GM21723 (cell line): ENCODE measurements around the gene DGCR6L.
"Not testable (repeated sequence)": the region's sequence is repeated elsewhere in the genome, so short reads cannot be mapped to it uniquely, and the experiment has no call there.

ENCODE experiments used
- ATAC-seq: cut with Tn5 transposase; IDR thresholded peaks from one replicate; pipeline ENCODE4 v1.9.1; 2021; ENCODE audit warnings: mild to moderate bottlenecking, moderate library complexity; ENCODE audit not compliant: unreplicated experiment

Gene DGCR6L

DNA sequence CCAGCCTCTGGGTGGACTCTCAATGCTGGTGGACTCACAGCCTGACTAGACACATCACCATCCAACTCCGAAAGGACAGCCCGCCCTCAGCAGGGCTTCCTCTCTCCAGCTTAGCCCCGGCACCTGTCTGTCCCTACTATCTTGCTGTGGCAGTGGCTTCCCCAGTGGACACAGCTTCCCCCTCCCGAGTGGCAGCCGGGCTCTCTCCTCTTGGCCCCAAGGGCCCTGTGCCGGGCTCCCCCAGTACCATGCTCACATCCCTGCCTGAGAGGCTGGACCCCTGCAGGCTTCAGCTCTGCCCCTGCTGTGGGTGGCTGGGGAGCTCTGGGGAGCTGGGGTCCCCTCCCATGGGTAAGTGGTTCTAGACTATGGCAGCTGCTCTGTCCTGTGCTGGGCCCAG, 9.1 kb downstream of the DGCR6L start:
- not testable (repeated sequence) for ATAC-seq

DNA sequence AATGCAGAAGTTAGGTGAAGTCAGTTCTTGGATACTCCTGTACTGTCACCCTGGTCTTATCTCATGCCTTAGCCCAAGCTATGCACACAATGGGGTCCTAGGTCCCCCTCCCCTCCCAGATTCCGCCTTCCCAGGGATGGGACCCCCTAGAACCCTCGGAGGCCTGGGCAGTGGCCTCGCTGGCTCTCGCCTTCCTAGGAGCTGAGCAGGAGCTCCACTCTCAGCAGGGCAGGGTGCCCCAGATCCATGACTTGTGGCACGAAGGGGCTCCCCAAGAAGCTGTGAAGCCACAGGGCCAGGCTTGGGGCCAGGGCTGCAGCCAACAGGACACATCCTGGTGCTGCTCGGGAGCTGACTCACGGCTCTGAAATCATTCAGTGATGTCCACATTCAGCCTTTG, 9.7 kb downstream of the DGCR6L start:
- not testable (repeated sequence) for ATAC-seq

DNA sequence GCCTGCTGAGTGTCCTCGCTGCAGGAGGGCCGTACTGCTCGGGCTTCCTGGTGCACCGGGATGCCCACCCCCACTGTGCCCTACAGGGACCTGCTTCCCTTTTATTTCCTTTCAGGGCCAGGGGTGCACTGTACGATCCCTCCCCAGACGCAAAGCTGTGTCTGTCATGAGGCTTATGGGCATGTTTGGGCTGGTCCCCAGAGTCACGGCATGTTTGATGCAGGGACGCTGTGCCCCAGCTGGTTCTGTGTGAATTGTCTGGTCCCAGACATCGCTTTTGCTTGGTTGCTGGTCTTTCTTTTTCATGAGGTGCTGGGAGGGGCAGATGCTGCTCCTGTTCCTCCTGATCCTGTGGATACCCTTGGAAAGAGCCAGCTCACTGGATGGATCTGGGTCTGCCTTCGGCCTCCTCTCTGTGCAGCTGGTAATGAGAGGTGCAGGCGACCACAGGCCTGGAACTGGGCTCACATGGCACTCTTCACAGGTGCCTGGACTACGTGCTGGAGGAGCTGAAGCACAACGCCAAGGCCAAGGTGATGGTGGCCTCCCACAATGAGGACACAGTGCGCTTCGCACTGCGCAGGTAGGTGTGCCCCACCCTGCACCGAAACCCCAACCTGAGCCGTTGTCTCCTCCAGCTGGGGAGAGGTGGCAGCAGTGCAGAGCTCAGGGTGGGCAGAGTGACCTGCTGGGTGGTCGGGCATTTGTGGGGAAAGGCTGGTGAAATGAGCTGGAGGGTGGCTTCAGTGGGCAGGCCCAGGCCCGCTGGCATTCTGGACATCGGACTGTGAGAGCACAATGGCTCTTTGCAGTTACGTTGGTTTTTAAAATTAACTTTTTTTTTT, 10.8 kb downstream of the DGCR6L start:
- not testable (repeated sequence) for ATAC-seq

DNA sequence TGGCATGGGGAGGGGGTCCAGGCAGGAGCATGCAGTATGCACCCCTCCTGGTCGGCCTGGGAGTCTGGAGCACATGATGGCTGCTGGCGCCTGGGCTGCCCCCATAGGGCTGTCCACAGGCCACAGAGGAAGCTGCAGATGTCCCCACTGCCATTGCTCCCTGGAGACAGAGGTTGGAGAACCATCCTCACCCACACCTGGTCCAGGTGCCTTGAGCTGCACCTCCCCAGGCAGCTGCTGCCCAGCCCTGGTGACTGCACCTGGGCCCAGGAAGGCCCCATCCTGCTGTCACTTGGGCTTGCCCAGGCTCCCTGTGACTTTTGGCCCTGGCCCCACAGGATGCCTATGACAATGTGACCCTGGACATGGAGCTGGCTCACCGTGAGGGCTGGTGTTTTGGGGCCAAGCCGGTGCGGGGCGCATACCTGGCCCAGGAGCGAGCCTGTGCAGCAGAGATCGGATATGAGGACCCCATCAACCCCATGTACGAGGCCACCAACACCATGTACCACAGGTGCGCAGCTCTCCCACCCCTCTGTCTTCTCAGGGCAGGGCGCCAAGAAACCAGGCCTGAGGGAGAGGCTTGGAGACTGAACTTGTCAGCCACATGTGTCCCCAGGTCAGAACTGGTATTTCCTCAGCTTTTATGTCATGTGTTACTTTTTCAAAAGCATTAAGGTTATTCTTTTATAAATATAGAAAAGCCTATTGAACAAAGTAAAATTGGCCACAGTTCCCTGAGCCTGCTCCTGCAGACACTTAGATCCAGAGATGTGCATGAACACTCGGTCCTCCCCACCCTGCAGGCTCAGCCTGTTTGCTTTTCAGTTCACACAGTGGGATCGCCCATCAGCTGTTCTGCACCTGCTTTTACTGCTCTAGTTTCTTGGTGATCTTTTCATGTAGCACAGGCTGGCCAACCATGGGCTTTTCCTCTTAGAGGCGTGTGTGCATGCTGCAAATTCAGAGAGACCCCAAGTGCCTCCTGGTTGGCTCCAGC, 12.1 kb downstream of the DGCR6L start:
- not testable (repeated sequence) for ATAC-seq

DNA sequence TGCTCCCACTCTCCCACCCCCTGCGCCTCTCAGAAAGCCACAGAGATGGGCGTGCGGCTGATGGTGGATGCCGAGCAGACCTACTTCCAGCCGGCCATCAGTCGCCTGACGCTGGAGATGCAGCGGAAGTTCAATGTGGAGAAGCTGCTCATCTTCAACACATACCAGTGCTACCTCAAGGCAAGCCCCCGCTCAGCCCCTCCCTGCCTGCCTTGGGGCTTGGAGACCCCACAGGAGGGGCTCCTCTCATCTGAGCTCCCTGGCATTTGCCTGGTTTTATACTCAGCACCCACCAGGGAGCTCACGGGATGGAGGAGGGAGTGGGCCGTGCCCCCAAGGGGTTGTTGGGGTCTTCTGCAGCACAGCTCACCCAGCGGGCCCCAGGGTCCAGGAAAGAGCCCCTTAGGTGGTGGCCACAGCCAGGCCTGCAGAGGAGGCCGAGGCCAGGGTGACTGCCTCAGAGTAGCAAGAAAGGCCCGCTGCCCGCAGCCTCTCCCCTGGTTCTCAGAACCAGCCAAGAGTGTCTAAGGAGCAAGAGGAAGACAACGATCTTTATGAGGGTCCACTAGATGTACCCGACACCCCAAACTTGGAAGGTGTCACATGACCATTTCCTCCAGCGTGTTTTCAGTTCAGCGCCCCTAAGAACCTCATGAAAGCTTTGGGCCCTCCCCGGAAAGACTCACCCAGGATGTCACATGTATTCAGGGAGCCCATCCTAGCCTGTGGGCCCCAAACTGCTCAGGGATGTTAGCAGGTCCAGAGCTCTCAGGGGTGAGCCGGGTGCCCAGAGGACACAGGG, 13.0 kb downstream of the DGCR6L start:
- not testable (repeated sequence) for ATAC-seq

DNA sequence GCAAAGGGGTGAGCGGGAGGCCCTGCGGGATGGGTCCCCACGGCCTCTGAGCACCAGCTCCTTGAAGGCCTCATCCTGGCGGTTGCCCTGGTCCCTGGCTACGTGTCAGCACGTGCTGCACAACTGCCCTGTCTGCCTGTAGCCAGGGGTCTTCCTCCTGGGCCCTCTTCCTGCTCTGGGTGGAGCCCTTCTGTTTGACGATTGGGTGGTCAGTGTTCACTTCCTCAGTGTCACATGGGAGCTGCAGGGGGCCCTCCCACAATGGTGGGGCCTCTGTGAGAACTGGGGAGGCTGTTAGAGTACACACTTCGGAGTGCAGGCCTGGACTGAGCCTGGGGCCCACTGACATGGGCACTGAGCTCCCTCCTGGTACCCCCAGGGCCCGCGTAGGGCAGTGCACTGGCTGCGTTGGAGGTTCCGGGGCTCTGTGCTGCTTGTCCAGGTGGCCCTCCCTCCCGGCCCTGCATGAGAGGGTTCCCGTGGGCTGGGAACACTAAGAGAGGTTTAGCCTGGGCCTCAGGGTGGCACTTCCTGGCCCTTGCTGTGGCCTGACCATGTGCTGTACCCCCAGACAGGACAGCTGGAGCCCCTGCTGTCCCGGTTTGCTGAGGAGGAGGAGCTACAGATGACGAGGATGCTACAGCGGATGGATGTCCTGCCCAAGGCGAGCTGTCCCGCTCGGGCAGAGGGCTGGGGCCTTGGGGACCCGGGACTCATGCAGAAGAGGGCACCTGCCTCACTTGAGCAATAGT, 13.8 kb downstream of the DGCR6L start:
- ATAC-seq, result no peak

DNA sequence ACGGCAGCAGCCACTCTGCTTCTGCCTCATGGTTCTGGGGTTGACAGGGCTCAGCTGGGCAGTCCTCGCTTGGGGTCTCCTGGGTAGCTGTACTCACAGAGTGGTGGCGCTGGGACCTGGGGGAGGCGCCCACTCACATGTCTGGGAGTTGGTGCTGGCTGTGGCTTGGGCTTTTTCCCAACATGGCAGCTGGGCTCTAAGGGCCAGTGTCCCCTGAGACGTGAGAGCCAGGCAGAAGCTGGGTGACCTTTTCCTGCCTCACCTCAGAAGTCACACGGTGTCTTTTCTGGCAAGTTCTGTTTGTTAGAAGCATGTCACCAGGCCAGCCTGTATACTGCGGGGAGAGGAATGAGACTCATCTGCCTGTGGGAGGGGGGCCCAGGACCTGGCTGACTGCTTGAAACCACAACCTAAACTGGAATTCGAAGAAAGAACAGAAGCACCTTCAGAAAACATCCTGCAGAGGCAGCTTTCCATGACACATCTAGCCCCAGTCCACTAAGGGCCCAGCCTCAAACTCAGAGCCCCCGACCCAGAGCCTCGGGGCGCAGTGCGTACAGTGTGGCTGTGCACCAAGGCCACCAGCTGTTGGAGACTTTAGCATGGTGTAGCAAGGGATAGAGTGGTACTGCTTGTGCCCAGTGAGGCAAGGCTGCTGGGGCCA, 14.5 kb downstream of the DGCR6L start:
- ATAC-seq, result not testable (repeated sequence)

DNA sequence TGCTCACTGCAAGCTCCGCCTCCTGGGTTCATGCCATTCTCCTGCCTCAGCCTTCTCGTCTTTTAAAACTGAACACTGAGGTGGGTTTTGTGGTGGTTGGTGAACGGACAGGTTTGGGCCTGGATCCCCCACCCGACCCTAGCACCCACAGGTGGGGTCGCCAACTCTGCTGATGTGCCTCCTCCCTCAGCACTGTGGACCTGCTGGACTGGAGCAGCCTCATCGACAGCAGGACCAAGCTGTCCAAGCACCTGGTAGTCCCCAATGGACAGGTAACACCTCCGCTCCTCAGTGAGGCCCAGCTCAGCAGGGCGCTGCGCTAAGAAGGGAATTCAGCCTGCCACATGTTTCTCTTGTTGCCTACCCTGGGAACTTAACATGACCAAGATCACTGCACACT, 15.2 kb downstream of the DGCR6L start:
- ATAC-seq, result no peak

DNA sequence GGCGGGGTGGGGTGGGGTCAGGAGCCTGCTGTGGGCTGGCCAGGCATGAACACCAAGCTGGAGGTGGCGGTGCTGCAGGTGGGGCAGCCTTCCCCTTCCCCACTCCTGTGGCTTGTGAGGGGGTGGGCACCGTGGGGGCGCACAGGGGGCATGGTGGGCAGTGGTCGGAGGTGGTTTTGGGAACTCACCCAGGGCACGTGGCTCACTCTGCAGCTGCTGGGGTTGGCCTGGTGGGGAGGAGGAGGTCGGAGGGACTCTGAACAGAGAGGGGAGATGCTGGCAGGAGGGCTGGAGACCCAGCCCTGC, 16.7 kb downstream of the DGCR6L start:
- not testable (repeated sequence) for ATAC-seq

DNA sequence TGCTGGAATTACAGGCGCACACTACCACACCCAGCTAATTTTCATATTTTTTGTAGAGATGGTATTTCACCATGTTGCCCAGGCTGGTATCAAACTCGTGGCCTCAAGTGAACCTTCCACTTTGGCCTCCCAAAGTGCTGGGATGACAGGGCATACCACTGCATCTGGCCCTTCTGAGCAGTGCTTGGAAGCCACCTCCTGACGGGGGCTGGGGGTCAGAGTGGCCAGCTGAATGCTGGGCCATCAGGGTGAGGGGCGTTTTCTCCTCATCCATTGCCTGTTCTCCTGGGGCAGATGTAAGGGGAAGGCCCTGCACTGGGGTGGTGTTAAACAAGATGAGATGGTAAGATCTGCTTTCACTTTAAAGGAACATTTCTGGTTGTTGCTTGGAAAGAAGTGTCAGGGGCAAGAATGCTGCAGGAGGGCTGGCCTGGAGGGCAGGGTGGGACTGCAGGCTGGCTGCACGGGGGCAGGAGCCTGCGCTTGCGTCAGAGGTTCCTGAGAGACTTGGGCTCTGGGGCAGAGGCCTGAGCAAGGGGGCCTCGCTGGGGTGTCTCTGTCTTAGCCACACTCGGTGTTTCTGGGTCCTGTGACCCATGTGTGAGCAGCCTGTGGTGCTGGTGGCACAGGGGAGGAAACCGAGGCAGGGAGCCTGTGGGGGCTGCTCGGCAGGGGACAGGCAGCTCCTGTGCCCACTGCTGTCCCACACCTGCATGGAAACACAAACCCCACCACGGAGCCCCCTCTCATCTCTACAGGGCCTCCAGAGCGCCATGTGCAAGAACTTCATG, 17.2 kb downstream of the DGCR6L start:
- no peak for ATAC-seq

DNA sequence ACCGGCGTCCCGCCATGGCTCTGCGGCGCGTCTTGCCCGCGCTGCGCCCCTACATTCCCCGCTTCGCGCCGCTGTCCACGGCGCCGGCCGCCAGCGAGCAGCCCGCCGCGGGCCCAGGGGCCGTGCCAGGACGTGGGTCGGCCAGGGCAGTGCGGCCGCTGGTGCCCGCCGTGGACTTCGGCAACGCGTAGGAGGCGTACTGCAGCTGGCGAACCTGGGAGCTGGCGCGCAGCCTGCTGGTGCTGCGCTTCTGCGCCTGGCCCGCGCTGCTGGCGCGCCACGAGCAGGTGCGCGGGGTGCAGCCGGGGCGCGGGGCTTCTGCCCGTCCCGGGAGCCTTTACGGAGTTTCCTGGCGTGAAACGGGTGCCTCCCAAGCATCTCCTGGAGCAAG, 20.1 kb downstream of the DGCR6L start:
- no peak for ATAC-seq

DNA sequence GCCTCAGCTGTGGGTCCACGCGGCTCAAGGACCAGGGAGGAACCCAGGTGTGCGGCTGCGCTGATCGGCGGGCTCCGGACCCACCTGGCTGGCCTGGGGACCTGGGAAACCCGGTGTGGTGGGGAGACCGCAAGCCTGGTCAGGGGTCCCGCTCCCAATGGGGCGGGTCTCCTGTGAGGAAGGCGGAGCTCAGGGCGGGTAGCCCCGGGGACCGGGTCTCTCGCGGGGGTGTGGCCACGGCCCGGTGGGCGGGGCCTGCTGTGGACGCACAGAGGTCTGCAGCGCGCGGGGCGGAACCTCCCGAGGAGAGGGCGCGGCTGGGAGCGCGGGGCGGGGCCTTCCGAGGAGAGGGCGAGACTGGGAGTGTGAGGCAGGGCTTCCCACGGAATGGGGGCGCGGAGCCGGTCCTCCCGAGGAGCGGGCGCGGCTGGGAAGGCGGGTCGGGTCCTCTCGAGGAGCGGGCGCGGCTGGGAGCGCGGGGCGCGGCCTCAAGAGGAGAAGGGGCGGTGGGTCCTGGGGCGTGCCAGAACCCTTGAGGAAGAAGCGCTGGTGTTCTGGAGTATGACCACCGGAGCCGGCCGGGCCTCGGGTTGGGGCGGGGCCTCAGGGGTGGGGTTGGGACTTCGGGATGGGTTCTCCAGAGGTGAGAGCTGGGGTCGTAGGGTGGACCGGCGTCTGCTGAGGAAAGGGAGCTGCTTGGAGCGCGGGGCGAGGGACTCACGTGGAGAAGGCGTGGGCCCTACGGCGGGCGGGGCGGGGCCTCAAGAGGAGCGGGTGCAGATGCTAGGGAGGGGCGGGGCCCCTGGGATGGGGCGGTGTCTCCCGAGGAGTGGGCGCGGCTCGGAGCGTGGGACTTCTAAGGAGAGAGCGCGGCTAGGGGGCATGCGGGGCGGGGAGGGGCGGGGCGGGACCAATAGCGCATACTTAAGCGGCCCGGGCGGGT, 20.8 kb downstream of the DGCR6L start:
- peak; percentile 74 for ATAC-seq

DNA sequence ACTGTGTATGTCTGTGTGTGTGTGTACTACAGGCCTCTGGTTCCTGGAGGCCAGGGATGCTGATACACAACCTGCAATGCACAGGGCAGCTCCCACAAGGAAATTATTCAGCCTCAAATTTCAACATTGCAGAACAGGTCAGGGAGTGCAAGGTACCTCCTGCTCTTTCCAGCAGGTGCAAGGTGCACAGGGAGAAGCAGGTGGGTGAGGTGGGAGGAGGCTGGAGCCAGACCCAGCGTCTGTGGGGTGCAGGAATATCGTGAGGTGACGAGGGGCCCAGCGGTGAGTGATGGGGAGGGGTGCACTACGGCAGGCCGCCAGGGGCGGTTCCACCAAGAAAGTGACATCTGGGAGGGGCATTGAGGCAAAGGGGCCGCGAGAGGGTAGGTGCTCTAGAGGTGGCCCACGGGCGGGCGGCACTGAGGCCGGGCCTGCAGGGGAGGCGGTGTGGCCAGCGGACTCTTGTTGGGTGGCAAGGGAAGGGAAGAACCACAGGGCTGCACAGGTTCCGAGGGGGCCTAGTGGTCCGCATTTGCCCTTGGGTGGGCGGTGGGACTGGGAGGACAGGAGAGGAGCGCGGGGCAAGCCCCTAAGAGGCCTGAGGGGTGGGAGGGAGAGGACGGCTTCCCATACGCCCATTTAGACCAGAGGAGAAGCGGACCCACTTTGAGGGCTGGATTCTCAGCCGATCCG, 21.6 kb downstream of the DGCR6L start:
- no peak for ATAC-seq

DNA sequence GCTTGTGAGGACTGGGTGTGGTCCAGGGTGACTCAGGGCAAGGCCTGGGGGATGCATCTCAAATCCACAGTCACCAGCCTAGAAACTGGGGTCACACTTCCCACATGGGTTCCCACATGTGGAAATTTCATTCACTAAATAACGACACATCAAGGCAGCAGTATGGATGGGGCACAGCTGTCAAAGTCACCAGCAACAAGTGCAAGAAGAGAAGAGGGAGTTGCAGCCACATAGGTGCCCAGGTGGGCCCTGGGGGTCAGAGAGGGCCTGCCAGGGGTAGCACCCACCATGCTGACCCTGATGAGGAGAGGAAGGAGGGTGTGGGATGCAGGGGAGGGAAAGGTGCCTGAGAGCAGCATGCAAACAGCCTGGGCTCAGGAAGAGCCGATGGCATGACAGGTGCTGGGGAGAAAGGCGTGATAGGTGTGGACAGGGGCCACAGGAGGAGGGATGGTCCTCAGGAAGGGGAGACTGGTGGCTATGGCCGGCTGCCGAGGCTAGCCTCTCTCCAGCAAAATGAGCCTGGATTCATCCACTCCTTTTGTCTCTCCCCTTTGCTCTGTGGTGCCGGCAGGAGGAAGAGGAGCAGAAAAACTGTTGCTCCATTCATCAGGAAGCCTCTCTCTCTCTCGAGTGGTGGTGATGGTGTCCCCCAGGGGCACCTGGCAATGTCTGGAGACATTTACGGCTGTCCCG, 22.3 kb downstream of the DGCR6L start:
- no peak for ATAC-seq

DNA sequence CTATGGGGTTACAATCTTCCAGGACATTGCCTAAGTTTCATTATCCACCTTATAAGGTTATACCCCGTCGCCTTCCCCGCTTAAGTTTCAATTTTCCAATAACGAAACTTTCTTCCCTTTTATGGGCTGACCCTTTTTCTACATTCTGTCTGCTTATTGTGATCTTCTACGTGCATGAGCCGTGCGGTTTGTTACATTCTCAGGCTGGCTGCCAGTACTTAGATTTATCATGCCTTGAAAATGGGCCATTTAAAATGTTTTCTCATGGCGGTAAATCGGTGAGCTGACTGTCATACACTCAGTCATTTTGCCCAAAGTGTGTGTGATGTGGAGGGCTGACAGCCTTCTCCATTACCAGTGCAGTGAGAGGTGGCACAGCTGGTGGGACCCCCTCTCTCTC, 23.3 kb downstream of the DGCR6L start:
- ATAC-seq, result no peak

DNA sequence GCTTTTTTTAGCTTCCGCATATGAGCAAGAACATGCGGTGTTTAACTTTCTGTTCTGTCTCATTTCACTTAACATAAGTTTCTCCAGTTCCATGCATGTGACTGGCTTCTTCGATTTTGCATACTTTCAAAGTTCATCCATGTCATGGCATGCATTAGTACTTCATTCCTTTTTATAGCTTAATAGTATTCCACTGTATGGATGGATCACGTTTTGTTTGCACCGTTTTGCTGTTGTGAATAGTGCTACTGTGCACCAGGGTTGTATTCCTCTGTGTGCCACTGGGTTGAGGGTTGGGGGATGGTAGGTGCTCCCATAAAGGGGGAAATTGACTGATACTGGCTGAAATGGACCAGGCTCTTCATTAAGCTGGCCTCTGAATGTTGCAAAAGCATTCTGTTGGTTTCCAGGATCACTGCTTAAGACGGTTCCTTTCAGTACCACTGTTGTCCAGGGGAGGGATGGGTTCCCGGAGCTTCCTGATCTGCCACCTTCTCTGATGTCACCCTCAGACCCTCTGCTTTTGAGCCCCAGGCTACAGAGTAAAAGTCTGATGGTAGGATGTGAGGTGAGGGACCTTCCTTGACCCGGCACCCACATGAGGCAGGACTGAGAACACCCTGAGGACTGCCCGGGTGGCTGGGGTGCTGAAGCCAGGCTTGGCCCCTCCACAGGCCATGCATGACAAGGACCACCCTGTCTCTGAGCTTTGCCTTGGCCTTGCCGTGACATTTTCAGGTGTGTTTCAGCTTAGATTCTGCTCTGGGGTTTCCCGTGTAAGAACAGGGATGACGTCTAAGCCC, 24.4 kb downstream of the DGCR6L start:
- ATAC-seq, result no peak
